HG02973 (cell line): ENCODE results near the gene PACRG.
A peak's percentile ranks its signal among the peaks of the same experiment; 100 is the strongest.

ENCODE experiments used
- ATAC-seq: cut with Tn5 transposase; IDR thresholded peaks from one replicate; pipeline ENCODE4 v1.9.1; 2021; ENCODE audit warnings: moderate library complexity; ENCODE audit not compliant: unreplicated experiment

The PACRG gene

GRCh38 chr6:162998777-162999176, 271.0 kb downstream of the PACRG start:
- no peak for ATAC-seq

GRCh38 chr6:162999575-163000285, 272.0 kb downstream of the PACRG start:
- ATAC-seq: no peak

GRCh38 chr6:163001330-163001729, 273.6 kb downstream of the PACRG start:
- ATAC-seq: peak; percentile 99

GRCh38 chr6:163008186-163008585, 280.4 kb downstream of the PACRG start:
- no peak for ATAC-seq

GRCh38 chr6:163008626-163009025, 280.9 kb downstream of the PACRG start:
- no peak for ATAC-seq

- no peak for ATAC-seq
Measured at GRCh38 chr6:163010145-163010544, 282.4 kb downstream of the PACRG start.

- no peak for ATAC-seq
Measured at GRCh38 chr6:163014736-163015135, 287.0 kb downstream of the PACRG start.

- no peak for ATAC-seq
Measured at GRCh38 chr6:163017801-163018200, 290.0 kb downstream of the PACRG start.

- ATAC-seq: no peak
Measured at GRCh38 chr6:163019926-163020325, 292.2 kb downstream of the PACRG start.

GRCh38 chr6:163021054-163021453, 293.3 kb downstream of the PACRG start:
- no peak for ATAC-seq

- ATAC-seq: no peak
Measured at GRCh38 chr6:163023700-163024099, 295.9 kb downstream of the PACRG start.

GRCh38 chr6:163026893-163027292, 299.1 kb downstream of the PACRG start:
- ATAC-seq: no peak

GRCh38 chr6:163030980-163031379, 303.2 kb downstream of the PACRG start:
- ATAC-seq: no peak

GRCh38 chr6:163031931-163032330, 304.2 kb downstream of the PACRG start:
- ATAC-seq: no peak

- ATAC-seq: no peak
Measured at GRCh38 chr6:163036160-163036645, 308.4 kb downstream of the PACRG start.

GRCh38 chr6:163038317-163038716, 310.5 kb downstream of the PACRG start:
- no peak for ATAC-seq

- ATAC-seq: no peak
Measured at GRCh38 chr6:163048345-163048744, 320.6 kb downstream of the PACRG start.

GRCh38 chr6:163053667-163054344, 326.0 kb downstream of the PACRG start:
- ATAC-seq: no peak

GRCh38 chr6:163054641-163055040, 326.9 kb downstream of the PACRG start:
- ATAC-seq: no peak

- no peak for ATAC-seq
Measured at GRCh38 chr6:163057260-163057659, 329.5 kb downstream of the PACRG start.

GRCh38 chr6:163062790-163063189, 335.0 kb downstream of the PACRG start:
- ATAC-seq: no peak

- no peak for ATAC-seq
Measured at GRCh38 chr6:163063561-163063960, 335.8 kb downstream of the PACRG start.
